HPDE6-E6E7 (cell line): ENCODE data around the gene LRSAM1.

Experiments
- DNase-seq: peaks from one replicate; pipeline ENCODE4 v3.0.0; 2011; ENCODE audit warnings: missing footprints; ENCODE audit errors: extremely low spot score

Gene LRSAM1

GRCh38 chr9:127550751-127551150 lies 99.4 kb downstream of the LRSAM1 start:
- DNase-seq = no peak
